ENCODE results near the gene NLRP11.

NLRP11 gene

DNA sequence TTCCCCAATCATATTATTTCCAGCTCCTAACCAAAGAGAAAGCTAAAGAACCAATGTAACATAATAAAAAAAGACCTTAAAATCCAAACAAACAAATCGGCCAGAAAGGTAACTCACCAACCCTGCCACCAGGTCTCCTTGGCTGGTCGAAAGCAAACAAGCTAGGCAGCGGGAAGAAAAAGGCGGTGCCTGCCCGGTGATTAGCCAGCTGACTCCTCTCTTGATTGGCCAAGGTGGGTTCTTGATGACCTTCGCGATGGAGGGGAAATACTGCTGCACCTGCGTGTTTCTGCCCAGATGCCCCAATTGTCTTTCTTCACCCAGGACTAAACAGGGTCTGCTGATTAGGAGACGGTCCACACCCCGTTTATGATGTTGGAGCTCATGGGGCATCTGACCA lies at the start of gene NLRP11:
NLRP11 (minus strand) TSS at position 154 of the 400 bp plus-strand sequence. CDS start 13,825 bp downstream, outside the sequence.
- Histone ChIP-seq H3K79me2 (ENCODE audit: insufficient read depth, low read depth) (no peaks in the 10 kb centered on the region), H3K4me2 (peak within 1 kb of the TSS; percentile 53; the same call in 1 of the 2 replicates), H3K36me3 (ENCODE audit: insufficient read depth) (no peaks in the 10 kb centered on the region), H4K20me1 (ENCODE audit: insufficient read depth) (no peaks in the 10 kb centered on the region), H3K9ac (peak within 1 kb of the TSS; percentile 57), H3K4me3 (IDR thresholded peaks at IDR 0.05; ENCODE audit: insufficient read depth, low read depth, low read length) (no peak within 1 kb of the TSS), H2AFZ (ENCODE audit: low read depth) (no peak within 1 kb of the TSS), H3K27me3 (ENCODE audit: insufficient read depth, low read depth) (no peaks in the 10 kb centered on the region), H3K4me1 (ENCODE audit: low read depth, poor library complexity, severe bottlenecking) (peaks cover 62% of the 10 kb centered on the region), H3K27ac (peak within 1 kb of the TSS; percentile 97)
- TF ChIP-seq, protein P1, sequence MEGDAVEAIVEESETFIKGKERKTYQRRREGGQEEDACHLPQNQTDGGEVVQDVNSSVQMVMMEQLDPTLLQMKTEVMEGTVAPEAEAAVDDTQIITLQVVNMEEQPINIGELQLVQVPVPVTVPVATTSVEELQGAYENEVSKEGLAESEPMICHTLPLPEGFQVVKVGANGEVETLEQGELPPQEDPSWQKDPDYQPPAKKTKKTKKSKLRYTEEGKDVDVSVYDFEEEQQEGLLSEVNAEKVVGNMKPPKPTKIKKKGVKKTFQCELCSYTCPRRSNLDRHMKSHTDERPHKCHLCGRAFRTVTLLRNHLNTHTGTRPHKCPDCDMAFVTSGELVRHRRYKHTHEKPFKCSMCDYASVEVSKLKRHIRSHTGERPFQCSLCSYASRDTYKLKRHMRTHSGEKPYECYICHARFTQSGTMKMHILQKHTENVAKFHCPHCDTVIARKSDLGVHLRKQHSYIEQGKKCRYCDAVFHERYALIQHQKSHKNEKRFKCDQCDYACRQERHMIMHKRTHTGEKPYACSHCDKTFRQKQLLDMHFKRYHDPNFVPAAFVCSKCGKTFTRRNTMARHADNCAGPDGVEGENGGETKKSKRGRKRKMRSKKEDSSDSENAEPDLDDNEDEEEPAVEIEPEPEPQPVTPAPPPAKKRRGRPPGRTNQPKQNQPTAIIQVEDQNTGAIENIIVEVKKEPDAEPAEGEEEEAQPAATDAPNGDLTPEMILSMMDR (conservative IDR thresholded peaks at IDR 0.05; ENCODE audit: low read depth, low read length), result no peak

DNA sequence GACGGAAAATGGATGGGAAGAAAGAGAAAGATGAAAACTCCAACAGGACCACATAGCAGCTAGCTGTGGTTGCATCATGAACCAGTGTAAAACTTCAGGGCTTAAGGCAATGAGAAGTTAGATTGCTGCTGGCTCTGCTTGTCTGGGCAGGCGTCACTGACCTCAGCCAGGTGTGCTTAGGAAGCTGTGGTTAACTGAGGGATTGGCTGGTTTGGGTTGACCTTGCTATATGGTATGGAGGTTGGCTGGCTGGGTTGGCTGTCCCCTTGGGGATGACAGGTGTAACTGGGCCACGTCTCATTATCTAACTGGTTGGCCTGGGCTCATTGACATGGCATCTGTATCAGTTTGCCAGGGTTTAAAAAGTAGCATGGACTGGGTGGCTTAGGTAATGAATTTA lies 45.4 kb upstream of the NLRP11 start:
- Histone ChIP-seq H3K9ac (no peak overlapping the region), H3K36me3 (ENCODE audit: insufficient read depth) (no peaks in the 10 kb centered on the region), H3K27ac (no peak overlapping the region), H3K27me3 (ENCODE audit: insufficient read depth, low read depth) (no peaks in the 10 kb centered on the region), H3K4me1 (ENCODE audit: low read depth, poor library complexity, severe bottlenecking) (no peaks in the 10 kb centered on the region), H4K20me1 (ENCODE audit: insufficient read depth) (no peaks in the 10 kb centered on the region), H3K4me2 (no peak overlapping the region), H3K4me3 (IDR thresholded peaks at IDR 0.05; ENCODE audit: insufficient read depth, low read depth, low read length) (no peak overlapping the region), H2AFZ (ENCODE audit: low read depth) (no peak overlapping the region), H3K79me2 (ENCODE audit: insufficient read depth, low read depth) (no peaks in the 10 kb centered on the region)
- TF ChIP-seq, protein P1 (conservative IDR thresholded peaks at IDR 0.05; ENCODE audit: low read depth, low read length), result no peak

DNA sequence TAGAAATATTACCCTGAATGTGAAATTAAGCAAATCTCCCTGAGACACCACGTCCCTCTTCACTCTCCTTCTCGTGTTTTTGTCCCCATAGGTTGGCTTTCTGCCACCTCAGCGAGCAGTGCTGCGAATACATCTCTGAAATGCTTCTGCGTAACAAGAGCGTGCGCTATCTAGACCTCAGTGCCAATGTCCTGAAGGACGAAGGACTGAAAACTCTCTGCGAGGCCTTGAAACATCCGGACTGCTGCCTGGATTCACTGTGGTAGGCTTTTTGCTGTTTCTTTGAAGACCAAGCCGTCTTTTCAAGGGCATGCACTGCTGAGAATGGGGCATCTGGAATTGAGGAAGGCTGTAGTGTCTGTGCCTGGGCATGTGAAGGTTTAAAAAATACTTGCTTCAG lies 38.9 kb upstream of the NLRP11 start:
- H3K27ac ChIP-seq, result no peak overlapping the region

DNA sequence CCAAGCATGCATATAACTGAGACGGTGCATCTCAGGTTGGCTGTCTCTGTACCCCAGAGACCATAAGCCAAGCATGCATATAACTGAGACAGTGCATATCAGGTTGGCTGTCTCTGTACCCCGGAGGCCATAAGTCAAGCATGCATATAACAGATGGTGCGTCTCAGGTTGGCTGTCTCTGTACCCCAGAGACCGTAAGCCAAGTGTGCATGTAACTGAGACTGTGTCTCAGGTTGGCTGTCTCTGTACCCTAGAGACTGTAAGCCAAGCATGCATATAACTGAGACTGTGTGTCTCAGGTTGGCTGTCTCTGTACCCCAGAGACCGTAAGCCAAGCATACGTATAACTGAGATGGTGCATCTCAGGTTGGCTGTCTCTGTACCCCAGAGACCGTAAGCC lies 35.3 kb upstream of the NLRP11 start:
- Histone ChIP-seq H4K20me1 (ENCODE audit: insufficient read depth) (no peaks in the 10 kb centered on the region), H3K36me3 (ENCODE audit: insufficient read depth) (no peaks in the 10 kb centered on the region), H3K4me3 (IDR thresholded peaks at IDR 0.05; ENCODE audit: insufficient read depth, low read depth, low read length) (no peak overlapping the region), H2AFZ (ENCODE audit: low read depth) (no peak overlapping the region), H3K4me2 (no peak overlapping the region), H3K9ac (no peak overlapping the region), H3K79me2 (ENCODE audit: insufficient read depth, low read depth) (no peaks in the 10 kb centered on the region), H3K27me3 (ENCODE audit: insufficient read depth, low read depth) (no peaks in the 10 kb centered on the region), H3K4me1 (ENCODE audit: low read depth, poor library complexity, severe bottlenecking) (no peaks in the 10 kb centered on the region), H3K27ac (no peak overlapping the region)
- TF ChIP-seq, protein P1 (conservative IDR thresholded peaks at IDR 0.05; ENCODE audit: low read depth, low read length), result no peak

More for the DNA sequence above, 38.9 kb upstream of the NLRP11 start:
- no peaks in the 10 kb centered on the region for H3K36me3 ChIP-seq (ENCODE audit: insufficient read depth)
- no peak overlapping the region for H3K4me2 ChIP-seq
- TF ChIP-seq, protein P1 (conservative IDR thresholded peaks at IDR 0.05; ENCODE audit: low read depth, low read length), result no peak
- H3K79me2 ChIP-seq (ENCODE audit: insufficient read depth, low read depth), result no peaks in the 10 kb centered on the region
- H3K4me3 ChIP-seq (IDR thresholded peaks at IDR 0.05; ENCODE audit: insufficient read depth, low read depth, low read length), result no peak overlapping the region
- no peaks in the 10 kb centered on the region for H3K27me3 ChIP-seq (ENCODE audit: insufficient read depth, low read depth)
- no peak overlapping the region for H2AFZ ChIP-seq (ENCODE audit: low read depth)
- H3K9ac ChIP-seq, result no peak overlapping the region
- no peaks in the 10 kb centered on the region for H4K20me1 ChIP-seq (ENCODE audit: insufficient read depth)
- H3K4me1 ChIP-seq (ENCODE audit: low read depth, poor library complexity, severe bottlenecking), result no peaks in the 10 kb centered on the region

Data from KMS-11 (cell line).